ENCODE data around the gene HACD2. TPM values are rescaled to one million over a fixed set of nuclear protein-coding genes. Genes with fewer than 3 reads are reported as not detected.

The HACD2 gene
- polyA plus RNA-seq, 2 of the 4 experiments (the other 2 are of a cell fraction) = 41.8 to 97.7 TPM

DNA sequence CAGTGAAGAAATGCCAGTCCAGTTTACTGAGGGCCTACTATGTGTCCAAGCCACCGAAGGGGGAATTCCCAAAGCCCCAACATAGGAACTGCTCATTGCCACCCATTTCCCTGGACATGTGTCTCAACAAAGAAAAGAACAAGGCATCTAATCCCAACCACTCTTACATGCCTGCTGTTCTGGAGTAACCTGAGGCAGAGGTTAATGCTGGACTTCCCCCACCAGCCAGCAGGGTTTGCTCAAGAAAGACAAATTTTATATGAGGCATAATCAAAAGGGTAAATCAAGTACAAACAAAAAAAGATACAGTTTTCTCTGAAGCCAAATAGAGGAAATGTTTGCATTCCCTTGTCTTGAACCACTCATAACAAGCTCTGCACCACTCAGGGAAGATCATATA, 140.1 kb downstream of the HACD2 start:
- CTCF ChIA-PET = interaction anchor here (1.0 to 2.4 kb wide), 3 partner anchors 9 to 45 kb away, joined by 3 to 8 read pairs (median 4); no protein-coding TSS in a partner anchor
- no peak overlapping the region for H3K4me2 ChIP-seq
- POLR2A ChIA-PET = no interaction called here
- H3K4me1 ChIP-seq = peaks cover 4% of the 10 kb centered on the region; the same call in 1 of the 3 replicates
- no peaks in the 10 kb centered on the region for H3K9me3 ChIP-seq
- TF ChIP-seq EHF (CRISPR knock-in tag; IDR thresholded peaks at IDR 0.05) (no peak), CBX8 (IDR thresholded peaks at IDR 0.05) (no peak), CHD2 (IDR thresholded peaks at IDR 0.05; ENCODE audit: low read length, partially characterized antibody) (no peak), EP300 (IDR thresholded peaks at IDR 0.05) (no peak), ZNF302 (CRISPR knock-in tag; IDR thresholded peaks at IDR 0.05) (no peak), MAZ (IDR thresholded peaks at IDR 0.05; ENCODE audit: borderline replicate concordance, low read depth, low read length) (no peak), KDM1A (IDR thresholded peaks at IDR 0.05; ENCODE audit: low read depth) (no peak), NPAS2 (CRISPR knock-in tag; IDR thresholded peaks at IDR 0.05; ENCODE audit: borderline replicate concordance) (no peak), KDM5A (IDR thresholded peaks at IDR 0.05) (no peak), TFCP2L1 (CRISPR knock-in tag; IDR thresholded peaks at IDR 0.05) (no peak), ESRRA (IDR thresholded peaks at IDR 0.05; ENCODE audit: borderline replicate concordance, low read length) (no peak), PHF8 (IDR thresholded peaks at IDR 0.05; ENCODE audit: borderline replicate concordance, low read depth) (no peak), MAFK (IDR thresholded peaks at IDR 0.05; ENCODE audit: partially characterized antibody) (no peak), RCOR1 (IDR thresholded peaks at IDR 0.05; ENCODE audit: low read depth, low read length) (no peak), POLR2A (IDR thresholded peaks at IDR 0.05; ENCODE audit: low read length) (no peak)
- TF ChIP-seq, protein P1, sequence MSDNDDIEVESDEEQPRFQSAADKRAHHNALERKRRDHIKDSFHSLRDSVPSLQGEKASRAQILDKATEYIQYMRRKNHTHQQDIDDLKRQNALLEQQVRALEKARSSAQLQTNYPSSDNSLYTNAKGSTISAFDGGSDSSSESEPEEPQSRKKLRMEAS (IDR thresholded peaks at IDR 0.05) = no peak
- TF ChIP-seq, protein P2, sequence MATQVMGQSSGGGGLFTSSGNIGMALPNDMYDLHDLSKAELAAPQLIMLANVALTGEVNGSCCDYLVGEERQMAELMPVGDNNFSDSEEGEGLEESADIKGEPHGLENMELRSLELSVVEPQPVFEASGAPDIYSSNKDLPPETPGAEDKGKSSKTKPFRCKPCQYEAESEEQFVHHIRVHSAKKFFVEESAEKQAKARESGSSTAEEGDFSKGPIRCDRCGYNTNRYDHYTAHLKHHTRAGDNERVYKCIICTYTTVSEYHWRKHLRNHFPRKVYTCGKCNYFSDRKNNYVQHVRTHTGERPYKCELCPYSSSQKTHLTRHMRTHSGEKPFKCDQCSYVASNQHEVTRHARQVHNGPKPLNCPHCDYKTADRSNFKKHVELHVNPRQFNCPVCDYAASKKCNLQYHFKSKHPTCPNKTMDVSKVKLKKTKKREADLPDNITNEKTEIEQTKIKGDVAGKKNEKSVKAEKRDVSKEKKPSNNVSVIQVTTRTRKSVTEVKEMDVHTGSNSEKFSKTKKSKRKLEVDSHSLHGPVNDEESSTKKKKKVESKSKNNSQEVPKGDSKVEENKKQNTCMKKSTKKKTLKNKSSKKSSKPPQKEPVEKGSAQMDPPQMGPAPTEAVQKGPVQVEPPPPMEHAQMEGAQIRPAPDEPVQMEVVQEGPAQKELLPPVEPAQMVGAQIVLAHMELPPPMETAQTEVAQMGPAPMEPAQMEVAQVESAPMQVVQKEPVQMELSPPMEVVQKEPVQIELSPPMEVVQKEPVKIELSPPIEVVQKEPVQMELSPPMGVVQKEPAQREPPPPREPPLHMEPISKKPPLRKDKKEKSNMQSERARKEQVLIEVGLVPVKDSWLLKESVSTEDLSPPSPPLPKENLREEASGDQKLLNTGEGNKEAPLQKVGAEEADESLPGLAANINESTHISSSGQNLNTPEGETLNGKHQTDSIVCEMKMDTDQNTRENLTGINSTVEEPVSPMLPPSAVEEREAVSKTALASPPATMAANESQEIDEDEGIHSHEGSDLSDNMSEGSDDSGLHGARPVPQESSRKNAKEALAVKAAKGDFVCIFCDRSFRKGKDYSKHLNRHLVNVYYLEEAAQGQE (IDR thresholded peaks at IDR 0.05) = no peak
- TF ChIP-seq, protein P3, sequence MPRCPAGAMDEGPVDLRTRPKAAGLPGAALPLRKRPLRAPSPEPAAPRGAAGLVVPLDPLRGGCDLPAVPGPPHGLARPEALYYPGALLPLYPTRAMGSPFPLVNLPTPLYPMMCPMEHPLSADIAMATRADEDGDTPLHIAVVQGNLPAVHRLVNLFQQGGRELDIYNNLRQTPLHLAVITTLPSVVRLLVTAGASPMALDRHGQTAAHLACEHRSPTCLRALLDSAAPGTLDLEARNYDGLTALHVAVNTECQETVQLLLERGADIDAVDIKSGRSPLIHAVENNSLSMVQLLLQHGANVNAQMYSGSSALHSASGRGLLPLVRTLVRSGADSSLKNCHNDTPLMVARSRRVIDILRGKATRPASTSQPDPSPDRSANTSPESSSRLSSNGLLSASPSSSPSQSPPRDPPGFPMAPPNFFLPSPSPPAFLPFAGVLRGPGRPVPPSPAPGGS (IDR thresholded peaks at IDR 0.05) = no peak
- no peak overlapping the region for H3K4me3 ChIP-seq
- ATAC-seq = no peak
- FAIRE-seq = no peak
- DNase-seq (ENCODE audit: low read depth in 1 of 2, low spot score in 1 of 2) = no peak
- WGBS (ENCODE audit: missing lambda C conversion rate) = 0% methylated on average over 1 of the region's 1 CpG
- H3K27ac ChIP-seq = no peak overlapping the region

DNA sequence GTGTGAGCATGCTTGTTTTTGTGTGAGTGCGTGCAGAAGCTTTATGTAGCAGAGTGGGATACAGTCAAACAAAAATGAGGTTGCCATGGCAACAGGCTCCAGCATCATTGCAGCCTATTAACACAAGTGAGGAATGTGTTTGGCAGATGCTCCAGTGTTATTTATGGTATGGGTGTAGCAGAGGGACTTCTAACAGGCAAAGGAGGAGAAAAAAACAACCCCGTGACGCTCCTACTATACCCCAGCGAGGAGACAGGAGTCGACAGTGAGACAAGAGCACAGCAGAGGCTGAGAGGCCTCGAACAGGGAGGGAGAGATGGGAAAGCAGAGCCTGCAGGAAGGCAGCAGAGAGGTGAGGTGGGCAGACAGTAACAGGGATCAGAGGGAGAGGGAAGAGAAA, 140.8 kb downstream of the HACD2 start:
- FAIRE-seq = no peak
- no peak for TF ChIP-seq TP53 (CRISPR knock-in tag; IDR thresholded peaks at IDR 0.05)
- TF ChIP-seq, protein P4, sequence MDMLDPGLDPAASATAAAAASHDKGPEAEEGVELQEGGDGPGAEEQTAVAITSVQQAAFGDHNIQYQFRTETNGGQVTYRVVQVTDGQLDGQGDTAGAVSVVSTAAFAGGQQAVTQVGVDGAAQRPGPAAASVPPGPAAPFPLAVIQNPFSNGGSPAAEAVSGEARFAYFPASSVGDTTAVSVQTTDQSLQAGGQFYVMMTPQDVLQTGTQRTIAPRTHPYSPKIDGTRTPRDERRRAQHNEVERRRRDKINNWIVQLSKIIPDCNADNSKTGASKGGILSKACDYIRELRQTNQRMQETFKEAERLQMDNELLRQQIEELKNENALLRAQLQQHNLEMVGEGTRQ (IDR thresholded peaks at IDR 0.05) = no peak
- CTCF ChIA-PET = interaction anchor here (1.1 kb wide), 2 partner anchors 45 to 46 kb away, joined by 3 to 6 read pairs; no protein-coding TSS in a partner anchor
- Histone ChIP-seq H3K27ac (no peak overlapping the region), H3K9me3 (no peaks in the 10 kb centered on the region), H3K4me3 (no peak overlapping the region), H3K4me2 (no peak overlapping the region), H3K4me1 (peaks cover 4% of the 10 kb centered on the region; the same call in 1 of the 3 replicates)
- 36% methylated on average over 6 of the region's 6 CpGs for WGBS (ENCODE audit: missing lambda C conversion rate)
- no peak for ATAC-seq
- DNase-seq (ENCODE audit: low read depth in 1 of 2, low spot score in 1 of 2) = no peak
- POLR2A ChIA-PET = no interaction called here

Data from A549 (cell line).